ENCODE measurements around the gene LRMDA.

DNA sequence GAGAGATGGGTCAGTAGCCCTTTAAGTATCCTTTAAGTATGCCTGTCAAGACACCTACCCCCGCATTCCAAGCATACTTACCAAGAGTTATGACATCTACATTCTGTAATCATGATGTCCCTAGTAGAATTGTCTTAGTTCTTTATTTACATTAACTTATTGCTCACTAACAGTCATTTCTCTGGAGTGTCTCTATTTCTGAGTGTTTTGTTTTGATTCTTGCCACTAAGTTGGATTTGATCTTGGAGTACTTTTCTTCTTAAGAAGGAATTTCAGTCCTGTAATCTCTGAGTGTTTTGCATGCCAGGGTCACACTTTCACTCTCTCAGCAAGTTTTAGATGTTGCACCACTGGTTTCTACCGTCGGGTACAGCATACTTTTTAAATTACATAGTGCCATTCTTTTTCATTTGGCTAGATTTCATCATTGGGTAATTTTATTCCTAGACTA is 1152.3 kb downstream of the LRMDA start:
- TF ChIP-seq, protein P1, sequence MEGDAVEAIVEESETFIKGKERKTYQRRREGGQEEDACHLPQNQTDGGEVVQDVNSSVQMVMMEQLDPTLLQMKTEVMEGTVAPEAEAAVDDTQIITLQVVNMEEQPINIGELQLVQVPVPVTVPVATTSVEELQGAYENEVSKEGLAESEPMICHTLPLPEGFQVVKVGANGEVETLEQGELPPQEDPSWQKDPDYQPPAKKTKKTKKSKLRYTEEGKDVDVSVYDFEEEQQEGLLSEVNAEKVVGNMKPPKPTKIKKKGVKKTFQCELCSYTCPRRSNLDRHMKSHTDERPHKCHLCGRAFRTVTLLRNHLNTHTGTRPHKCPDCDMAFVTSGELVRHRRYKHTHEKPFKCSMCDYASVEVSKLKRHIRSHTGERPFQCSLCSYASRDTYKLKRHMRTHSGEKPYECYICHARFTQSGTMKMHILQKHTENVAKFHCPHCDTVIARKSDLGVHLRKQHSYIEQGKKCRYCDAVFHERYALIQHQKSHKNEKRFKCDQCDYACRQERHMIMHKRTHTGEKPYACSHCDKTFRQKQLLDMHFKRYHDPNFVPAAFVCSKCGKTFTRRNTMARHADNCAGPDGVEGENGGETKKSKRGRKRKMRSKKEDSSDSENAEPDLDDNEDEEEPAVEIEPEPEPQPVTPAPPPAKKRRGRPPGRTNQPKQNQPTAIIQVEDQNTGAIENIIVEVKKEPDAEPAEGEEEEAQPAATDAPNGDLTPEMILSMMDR (conservative IDR thresholded peaks at IDR 0.05; ENCODE audit: low read length), result no peak
- no peak for TF ChIP-seq EZH2phosphoT487 (IDR thresholded peaks at IDR 0.05; ENCODE audit: borderline replicate concordance)

Data from Loucy (cell line).